CD1c-positive myeloid dendritic cell (primary cell): ENCODE measurements around the gene COQ8A.

Experiments
- DNase-seq: peaks from one replicate; pipeline ENCODE4 v3.0.0-alpha.2; 2016; ENCODE audit errors: extremely low spot score

The COQ8A gene

DNA sequence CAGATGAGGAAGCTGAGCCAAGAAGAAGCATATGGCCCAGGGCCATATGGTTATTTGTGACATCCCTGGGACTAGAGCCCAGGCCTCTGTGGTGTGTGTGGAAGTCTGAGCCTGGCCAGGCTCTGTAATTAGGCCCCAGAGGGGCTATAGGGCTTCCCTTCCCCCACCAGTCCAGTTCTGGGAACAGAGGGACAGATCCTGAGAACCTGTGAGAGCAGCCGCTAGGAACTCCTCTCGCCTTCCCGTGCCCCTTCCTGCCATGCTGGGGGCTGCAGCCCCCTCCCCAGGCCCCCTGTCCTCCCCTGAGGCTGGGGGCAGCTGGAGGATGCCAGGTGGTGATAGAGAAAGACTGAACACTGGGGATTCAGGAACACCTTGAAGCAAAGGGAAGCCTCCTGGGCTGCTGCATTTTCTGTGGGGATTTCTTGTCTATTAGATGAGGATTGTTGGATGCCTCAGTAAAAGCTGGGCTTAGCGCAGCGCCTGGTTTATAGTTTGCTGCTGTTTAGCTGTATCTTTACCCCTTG is 33.3 kb downstream of the COQ8A start:
- no peak for DNase-seq

DNA sequence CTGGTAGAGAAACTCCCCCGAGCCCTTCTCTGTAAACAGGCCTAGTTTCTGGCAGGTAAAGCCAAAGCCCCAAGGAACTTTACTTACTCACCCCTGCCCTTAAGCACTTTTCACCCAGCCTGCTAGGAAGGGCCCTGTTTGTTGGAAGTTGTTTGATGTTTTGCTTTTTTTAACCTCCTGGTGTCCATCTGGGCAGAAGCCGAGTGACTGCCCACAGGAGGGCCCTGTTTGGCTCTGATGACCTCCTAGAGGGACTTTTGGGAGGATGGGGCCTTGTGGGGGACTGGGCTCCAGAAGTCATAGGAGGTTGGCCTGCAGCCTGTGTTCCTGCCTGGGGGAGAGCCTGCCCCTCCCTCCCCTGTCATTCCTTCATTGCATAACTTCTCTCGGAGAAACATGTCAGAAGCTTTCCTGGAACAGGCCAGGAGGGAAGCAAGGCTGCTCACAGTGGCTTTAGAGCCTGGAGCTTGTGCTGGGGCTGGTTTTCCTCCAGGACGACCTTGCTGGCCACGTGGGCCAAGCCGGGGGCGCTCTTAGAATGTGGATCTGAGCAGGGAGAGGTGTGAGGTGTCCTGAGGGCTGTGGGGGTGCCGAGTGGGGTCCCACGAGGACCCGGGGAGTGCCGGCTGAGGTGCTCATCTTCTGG is 33.9 kb downstream of the COQ8A start:
- no peak for DNase-seq

DNA sequence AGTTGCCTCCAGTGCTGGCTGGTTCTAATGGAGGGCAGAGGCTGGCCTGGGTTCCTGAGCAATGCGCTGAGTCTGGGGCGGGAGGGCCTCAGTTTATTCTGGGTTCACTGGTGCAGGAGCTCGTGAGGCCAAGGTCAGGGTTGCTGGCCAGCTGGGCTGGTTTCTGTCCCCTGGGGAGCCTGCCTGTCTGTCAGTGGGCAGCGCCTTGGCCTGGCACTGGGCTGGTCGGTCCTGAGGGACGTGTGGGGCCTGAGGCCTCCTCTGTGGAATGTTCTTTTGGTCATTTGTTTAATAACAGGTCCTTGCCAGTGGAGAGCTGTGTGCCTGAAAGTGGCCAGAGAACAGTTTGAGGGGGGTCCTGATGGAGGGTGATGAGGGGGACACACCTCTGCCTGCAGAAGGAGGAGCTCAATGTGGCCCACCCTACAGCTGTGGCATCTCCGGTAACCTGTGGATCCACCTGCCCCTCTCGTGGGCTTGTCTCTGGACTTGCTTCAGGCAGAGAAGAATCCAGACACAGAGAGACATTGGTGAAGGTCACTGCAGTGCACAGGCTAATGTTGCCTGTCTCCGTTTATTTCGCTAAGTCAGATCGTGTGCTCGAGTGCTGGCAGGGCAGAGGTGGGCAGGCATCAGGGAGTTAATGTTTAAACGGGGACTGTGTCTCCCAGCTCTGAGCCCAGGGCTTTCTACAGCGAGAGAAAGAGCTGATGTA is 34.6 kb downstream of the COQ8A start:
- DNase-seq: no peak

DNA sequence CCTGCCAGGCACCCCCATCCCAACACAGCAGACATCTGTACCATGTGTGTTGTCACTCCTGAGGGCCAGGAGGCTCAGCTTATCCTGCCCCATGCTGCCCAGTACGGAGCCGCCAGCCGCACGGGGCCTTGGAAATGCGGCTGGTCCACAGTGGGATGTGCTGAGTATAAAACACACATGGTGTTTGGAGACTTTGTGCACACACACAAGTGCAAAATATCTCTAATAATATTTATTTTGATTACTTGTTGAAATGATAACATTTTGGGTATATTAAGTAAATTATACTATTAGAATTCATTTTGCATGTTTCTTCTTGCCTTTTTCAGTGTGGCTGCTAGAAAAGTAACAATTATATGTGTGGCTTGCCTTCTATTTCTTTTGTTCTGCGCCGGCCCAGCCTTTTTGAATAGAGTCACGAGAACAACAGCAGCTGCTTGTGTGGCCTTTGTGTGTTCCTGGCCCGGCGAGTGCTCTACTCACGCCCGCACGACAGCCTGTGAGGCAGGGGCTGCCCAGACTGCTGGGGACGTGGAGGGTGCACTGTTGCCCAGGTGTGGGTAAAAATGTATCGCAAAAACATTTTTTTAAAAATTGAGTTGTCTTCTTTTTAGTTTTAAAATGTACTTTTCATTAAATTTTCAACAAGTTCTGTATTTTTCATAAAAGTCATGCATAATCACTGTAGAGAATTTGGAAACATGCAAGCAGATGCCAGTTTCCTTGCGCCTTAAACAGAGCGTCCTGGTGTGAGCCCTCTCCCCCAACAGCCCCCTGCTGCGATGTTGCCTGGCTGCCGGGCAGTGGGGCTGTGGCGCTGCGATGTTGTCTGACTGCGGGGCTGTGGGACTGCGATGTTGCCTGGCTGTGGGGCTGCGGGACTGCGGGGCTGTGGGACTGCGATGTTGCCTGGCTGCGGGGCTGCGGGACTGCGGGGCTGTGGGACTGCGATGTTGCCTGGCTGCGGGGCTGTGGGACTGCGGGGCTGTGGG is 35.5 kb downstream of the COQ8A start:
- no peak for DNase-seq

DNA sequence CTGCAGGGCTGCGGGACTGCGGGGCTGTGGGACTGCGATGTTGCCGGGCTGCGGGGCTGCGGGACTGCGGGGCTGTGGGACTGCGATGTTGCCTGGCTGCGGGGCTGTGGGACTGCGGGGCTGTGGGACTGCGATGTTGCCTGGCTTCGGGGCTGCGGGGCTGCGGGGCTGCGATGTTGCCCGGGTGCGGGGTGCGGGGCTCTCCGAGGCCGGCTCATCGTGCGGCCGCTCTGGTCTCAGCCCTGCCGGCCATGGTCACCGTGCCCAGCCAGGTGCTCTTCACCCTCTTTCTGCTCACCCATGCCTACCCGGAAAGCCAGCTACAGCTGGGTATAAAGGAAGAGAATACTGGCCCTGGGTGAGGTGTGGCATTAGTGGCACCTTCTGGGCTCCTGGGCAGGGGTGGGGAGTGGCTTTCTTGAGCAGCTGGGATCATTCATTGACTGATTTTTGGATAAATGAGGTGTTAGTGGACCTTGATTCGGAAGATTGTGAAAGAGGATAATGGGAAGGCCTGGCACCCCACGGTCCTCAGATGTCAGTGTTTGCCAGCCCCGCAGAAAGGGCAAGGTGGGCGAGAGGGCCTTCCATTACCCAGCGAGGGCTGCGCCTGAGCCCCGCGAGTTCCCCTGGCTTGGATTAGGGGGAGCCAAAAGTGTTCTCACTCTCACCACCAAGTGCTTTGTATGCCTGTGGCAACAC is 36.3 kb downstream of the COQ8A start:
- no peak for DNase-seq

DNA sequence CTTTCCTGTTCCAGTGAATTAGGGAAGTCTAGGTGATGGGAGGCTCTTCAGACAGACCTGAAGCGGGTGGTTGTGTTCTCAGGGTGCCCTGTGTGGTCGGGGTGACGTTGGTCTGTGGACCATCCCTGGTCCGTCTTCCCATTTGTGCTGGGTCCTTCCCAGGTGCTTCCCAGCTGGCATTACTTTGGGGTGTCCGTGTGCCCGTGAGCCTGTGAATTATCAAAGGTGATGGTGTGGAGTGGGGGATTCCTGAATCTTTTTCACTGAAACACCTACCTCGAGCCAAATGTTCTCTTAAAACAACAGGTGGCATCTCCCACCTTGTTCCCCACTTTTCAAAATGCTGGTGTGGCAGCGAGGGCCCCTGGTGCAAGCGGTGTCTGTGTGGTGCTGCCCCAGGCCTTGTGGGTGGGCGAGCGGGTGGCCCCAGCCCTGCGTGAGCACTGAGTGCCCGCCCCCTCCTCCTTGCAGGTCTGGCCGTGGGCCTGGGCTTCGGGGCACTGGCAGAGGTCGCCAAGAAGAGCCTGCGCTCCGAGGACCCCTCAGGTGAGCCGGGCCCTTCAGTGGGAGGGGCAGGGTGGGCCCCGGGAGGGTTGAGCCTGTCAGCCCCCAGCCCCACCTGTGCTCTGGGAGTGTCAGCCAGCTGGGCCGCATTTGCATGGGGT is 37.0 kb downstream of the COQ8A start:
- DNase-seq: no peak

DNA sequence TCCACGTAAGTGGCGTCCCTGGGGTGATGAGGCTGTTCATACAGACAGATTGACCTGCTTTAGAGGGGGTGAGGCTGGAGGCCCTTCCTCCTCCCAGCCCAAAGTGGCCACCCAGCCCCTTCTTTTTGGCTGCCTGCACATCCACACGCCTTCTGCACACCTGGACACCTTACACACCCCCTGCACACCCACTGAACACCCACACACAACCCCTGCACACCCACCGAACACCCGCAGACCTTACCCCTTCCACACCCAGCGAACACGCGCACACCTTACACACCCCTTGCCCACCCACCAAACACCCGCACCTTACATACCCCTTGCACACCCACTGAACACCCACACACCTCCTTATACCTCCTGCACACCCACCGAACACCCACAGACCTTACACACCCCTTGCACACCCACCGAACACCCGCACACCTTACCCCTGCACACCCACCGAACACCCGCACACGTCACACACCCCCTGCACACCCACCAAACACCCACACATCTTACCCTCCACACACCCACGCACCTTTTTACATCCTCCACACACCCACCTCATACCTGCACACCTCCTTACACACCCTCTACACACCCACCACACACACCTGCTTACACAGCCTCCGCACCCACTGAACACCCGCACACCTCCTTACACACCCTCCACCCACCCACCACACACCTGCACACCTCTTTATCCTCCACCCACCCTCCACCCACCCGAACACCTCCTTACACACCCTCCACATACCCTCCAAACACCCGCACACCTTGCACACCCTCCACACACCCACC is 37.7 kb downstream of the COQ8A start:
- no peak for DNase-seq

DNA sequence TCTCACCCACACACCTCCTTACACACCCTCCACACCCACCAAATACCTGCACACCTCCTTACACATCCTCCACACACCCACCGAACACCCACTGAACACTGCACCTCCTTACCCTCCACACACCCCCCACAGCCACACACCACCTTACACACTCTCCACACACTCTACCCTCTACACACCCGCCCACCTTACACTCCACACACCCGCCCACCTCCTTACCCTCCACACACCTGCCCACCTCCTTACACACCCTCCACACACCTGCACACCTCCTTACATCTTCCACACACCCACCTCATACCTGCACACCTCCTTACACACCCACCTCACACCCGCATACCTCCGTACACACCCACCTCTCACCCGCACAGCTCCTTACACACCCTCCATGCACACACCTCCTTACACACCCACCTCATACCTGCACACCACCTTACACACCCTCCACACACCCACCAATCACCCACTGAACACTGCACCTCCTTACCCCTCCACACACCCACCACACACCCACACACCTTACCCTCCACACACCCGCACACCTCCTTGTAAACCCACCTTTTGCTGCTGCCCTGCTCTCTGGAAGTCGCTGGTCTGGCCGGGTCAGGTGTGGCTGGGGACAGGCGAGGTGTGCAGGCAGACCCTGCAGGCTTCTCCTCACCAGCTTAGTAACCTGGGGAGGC is 38.5 kb downstream of the COQ8A start:
- DNase-seq: no peak

DNA sequence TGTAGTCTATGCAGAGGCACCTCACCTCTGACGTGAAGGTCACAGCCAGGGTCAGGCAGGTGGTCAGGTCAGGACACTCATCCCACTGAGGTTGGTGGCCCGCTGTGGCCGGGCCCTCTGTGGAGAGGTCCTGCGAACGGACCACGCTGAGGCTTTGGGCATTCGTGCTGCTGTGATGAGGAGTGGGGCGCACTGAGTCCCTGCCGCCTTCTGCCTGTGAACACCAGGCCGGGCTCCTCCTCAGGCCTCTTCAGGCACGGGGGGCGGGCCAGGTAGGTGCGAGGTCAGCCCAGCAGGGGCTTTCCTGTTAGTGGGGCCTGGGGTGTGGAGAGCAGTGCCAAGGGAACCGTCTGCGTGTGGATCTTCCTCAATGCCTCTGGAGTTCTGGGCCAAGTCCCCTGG is 39.0 kb downstream of the COQ8A start:
- DNase-seq: no peak

DNA sequence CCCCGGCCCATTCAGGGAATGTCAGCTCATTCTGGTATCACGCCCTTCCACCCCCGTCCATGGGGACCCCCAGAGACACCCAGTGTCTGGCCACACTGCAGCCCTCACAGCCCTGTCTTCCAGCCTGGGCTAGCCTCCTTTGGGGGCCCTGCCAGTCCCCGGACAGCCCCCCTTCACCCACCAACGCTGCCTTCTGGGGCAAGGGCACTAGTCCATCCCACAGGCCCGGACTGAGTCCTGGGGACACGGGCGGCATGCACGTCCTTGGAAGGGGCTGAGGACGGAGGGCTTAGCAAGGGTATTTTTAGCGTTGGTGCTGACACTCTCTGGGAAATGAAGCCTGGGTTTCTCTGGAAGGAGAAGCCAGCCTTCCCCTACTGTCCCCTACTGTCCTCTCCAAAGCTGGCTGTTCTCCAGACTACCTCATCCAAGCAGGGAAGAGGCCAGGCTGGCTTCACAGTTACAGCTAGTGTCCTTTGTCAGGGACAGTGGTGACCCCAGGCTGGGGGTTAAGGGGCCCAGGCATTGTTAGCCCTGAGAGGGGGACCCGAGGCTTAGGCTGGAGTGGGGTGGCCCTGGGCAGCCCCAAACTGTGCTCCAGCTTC is 39.5 kb downstream of the COQ8A start:
- DNase-seq: no peak

DNA sequence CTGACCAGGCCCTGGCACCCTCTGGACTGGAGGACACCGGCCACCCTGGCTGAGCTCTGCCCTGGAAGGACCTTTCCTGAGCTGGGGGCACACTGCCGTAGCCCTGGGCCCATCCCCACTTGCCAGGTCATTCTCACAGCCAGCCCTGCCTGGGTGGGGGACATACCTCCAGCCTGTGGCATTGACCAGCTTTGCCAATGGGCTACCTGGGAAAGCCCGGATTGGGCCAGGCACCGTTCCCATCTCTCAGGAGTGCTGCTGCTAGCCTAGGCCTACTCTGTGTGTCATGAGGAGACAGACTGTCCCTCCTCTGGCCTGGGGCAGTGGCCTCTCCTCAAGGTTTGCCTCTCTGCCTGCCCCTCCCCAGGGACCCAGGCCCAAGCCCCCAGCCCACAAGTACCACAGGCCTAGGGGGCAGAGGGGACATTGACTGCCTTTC is 40.0 kb downstream of the COQ8A start:
- DNase-seq: no peak

DNA sequence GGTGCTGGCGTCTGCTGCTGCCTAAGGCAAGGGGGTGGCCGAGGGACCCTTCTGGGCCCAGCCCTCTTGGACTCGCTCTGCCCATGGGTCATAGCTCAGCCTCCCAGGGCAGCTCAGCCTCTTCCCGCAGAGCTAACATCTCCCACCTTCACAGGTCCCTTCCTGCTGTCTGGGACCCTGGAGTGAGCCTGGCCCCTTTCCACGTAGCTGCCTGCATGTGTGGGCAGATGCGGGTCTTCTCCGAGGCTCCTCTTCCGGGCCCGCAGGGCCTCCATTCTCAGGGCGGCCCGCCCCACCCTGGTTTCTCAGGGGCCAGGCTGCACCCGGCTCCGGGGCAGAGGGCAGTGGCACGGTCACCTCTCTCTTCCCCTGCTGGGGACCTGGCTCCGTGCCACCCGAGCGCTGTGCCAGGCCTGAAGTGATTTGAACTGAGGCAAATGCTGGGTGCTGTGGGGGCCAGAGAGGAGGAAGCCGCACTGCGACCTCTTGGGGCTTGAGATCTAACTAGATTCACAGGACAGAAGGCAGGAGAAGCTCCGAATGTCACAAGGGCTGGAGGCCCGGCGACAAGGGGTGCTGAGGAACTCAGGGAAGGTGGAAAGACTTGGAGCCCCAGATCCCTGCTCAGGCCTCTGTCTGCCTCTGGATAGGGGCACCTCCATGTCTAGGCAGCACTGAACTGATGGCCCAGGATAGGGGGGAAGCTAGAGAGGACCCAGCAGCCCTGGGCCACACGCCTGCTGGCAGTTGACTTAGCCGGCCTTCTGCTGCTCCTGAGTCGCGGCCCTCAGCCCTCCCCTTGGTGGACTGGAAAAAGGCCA is 40.7 kb downstream of the COQ8A start:
- no peak for DNase-seq

DNA sequence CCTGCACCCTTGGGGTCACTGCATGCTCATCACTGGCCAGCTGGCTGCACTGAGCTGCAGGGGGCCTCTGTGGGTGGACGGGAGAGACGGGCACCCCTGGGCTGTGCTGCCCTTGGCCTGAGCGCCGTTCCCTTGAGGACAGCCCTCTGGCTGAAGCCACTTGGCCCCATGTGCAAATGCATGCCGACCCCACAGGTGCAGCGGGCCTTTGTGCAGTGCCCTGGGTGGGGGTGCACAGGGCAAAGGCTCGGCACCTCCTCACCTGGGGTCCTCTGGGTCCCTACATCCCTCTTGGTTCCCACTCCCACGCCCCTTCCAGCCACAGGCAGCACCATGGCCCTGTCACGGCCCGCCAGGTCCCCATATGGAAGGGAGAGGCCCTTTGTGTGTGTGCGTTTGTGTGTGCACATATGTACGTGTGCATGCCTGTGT is 41.3 kb downstream of the COQ8A start:
- DNase-seq: no peak

DNA sequence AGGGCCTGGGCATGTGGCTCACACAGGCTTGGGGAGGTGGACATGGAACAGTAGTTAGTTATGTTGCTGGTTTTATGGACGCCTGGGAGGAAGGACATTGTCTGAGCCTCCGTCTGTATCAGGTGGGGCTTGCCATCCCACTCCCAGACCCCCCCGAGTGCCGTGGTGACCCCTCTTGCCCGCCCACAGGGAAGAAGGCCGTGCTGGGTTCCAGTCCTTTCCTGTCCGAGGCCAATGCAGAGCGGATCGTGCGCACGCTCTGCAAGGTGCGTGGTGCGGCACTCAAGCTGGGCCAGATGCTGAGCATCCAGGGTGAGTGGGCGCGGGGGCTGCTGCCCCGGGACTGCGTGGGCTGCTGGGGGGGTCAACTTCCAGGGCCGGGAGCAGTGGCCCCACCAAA is 41.7 kb downstream of the COQ8A start:
- DNase-seq: no peak

DNA sequence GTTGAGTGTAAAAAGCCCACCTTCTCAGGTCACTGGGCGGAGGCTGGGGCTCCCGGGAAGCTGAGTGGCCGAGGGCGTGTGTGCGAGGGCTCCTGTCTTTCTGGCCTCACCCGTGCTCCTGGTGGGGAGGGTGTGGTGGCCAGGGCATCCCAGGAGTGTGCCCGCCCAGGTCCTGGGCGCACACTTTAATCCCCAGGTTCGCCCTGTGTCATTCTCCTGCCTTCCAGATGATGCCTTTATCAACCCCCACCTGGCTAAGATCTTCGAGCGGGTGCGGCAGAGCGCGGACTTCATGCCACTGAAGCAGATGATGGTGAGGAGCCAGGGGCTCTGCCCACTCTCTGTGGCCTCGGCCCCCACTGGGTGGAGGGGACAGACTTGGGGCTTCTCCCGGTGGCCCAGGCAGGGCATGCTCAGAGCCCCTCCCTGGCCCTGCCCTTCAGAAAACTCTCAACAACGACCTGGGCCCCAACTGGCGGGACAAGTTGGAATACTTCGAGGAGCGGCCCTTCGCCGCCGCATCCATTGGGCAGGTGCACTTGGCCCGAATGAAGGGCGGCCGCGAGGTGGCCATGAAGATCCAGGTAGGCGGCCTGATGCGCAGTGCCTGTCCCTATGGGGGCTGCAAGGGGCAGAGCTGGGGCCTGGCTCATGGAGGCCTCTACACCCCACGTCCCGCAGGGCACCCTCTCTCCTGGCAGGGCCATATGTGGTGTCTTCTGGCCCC is 42.5 kb downstream of the COQ8A start:
- no peak for DNase-seq

DNA sequence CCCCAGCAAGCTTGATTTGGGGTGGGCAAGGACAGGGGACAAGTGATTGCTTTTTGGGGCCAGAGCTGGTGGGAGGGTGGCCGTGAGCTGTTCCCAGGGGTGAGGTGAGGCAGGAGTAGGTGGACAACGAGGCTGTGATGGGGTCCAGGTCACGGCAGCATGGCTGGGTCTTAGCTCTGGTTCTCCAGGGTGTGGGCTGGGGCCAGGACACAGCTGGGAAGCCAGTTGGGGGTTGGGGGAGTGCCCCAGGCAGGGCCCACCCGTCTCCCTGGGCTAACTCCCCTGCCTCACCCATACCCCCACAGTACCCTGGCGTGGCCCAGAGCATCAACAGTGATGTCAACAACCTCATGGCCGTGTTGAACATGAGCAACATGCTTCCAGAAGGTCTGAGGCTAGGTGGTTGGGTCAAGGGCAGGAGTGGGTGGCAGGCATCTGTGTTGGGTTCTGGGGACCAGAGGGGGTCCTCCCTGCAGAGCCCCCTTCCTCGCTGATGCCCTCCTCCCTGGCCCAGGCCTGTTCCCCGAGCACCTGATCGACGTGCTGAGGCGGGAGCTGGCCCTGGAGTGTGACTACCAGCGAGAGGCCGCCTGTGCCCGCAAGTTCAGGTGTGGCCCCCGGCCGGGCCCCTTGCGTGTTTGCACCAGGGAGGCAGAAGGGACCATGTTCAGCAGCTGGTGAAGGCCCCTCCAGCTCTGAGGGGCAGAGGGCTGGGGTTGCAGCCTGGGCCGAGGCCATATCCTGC is 43.3 kb downstream of the COQ8A start:
- DNase-seq: no peak

DNA sequence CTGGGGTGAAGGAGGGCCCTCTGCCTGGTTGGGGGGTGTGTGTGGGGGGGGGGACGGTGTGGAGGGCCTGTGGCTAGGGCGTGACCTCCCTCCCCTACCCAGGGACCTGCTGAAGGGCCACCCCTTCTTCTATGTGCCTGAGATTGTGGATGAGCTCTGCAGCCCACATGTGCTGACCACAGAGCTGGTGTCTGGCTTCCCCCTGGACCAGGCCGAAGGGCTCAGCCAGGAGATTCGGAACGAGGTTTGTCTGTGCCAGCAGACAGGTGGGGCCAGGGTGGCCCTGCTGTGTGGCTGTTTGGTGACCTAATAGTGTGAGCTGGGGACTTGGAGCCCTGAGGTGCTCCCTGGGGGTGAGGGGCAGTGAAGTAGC is 43.9 kb downstream of the COQ8A start:
- no peak for DNase-seq
